AG09309 (cell line): Measurements from ENCODE around the gene IFITM10.
A peak's percentile ranks its signal among the peaks of the same experiment; 100 is the strongest.

Source experiments
- DNase-seq: peaks from one replicate; pipeline ENCODE4 v3.0.0-alpha.2; 2010; ENCODE audit warnings: low read depth
- H3K4me3 ChIP-seq: 2 replicates; pipeline ENCODE4 v1.5.1; 2011; ENCODE audit warnings: mild to moderate bottlenecking, low read depth, low read length, moderate library complexity; ENCODE audit not compliant: control insufficient read depth
- CTCF ChIP-seq: IDR thresholded peaks from 2 replicates; pipeline ENCODE4 v1.5.1; 2011; ENCODE audit warnings: mild to moderate bottlenecking, low read depth, low read length, inconsistent platforms; ENCODE audit not compliant: insufficient read depth, control insufficient read depth; ENCODE audit errors: missing control alignments

Gene IFITM10

DNA sequence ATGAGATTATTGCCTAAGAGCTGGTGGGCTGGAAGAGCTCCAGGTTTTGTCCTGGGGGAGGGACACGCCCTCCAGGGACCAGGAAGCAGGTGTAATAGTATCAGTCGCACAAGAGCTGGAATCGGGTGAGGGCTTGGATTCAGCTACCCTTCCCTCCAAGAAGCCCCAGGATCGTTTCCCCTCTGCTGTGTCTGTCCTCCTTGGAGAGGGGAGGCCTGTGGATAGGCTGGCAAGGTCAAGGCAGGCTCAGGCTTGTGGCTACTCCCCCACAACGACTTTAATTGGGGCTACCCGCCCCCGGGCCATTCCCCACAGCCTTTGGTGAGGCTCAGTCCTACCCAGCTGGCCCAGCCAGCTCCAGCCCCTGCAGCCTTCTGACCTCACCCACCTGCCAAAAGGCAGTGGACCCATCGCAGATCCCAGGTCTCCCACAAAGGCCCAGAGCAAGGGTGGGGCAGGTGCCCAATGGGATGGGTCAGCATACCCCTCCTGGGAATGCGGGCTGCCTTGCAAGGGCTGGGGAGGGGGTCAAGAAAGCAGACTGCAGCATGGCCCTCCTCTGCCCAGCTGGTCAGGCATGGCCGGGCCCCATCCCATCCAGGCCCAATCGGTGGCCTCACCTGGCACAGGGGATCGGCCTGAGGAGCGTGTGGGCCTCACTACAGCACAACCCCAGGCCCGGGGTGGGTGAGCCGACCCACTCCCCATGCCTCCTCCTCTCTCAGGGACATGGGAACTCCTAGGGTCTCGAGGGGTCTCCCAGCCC, 12.3 kb upstream of the IFITM10 start:
- no peak for DNase-seq

DNA sequence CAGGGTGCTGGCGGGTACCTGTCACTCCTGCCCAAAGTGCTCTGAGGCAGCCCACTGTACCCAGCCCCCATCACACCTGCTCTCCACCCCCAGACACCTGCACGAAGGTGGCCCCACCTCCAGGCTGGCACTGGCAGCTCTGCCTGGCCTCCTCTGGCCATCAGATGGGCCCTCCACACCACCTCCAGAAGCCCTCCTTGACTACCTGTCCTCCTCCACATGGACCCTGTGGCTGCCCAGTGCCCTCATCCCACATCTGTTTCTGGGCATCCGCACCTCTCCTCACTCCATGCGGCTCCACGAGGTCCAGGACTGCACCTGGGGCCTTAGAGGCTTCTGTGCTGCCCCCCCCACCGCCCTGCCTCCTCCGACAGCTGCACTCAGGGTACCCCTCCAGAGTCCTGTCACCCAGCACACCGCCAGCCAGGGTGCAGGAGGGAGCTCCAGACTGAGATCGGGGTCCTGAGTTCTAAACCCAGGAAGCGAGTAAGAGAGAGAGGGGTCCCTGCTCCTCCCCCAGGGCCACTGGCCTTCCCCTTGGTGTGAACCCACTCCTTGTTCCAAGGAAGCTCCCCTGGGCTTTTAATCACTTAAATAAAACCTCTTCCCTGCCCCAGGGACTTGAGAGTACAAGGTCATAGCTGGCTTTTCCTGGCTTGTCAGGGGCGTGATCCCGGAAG, 11.6 kb upstream of the IFITM10 start:
- H3K4me3 ChIP-seq, result no peak overlapping the region
- TF ChIP-seq CTCF, result no peak
- no peak for DNase-seq

More for the DNA sequence above, 12.3 kb upstream of the IFITM10 start:
- TF ChIP-seq CTCF, result no peak
- peak overlapping the region; percentile 86 for H3K4me3 ChIP-seq

GRCh38 chr11:1761110-1761856, 10.9 kb upstream of the IFITM10 start:
- no peak for TF ChIP-seq CTCF
- DNase-seq, result no peak
- no peak overlapping the region for H3K4me3 ChIP-seq

DNA sequence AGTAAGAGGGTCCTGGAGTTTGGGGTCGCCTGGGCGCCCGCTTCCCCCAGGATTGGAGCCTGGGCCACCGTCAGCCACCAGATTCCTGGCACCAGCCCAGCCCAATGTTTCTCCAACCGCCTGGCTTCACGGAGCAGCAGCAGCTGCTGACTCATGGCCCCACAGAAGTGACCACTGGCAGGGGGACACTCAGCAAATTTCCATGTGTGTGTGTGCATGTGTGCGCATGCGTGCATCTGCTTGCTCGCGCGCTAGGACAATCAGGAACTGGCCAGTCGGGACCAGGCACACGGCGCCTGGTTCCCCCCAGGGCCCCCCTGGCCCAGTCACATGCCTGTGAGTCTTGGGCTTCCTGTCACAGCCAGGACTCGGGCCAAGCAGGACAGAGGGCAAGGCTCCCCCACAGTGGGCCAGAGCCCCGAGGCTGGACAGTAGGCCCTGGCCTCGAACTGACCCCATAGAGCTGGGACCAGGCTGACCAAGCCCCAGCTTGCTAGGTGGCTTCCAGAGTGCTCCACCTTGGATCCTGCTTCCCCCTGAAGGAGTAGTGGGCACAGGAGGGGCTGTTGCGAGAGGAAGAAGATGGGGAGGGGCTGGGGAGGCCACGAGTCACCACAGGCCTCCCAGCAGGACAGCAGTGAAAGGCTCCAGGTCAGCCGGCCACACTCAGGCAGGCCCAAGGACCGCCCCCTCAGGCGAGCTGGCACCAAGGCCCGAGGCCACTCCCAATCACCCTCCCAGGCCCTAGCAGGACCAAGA, 10.1 kb upstream of the IFITM10 start:
- no peak for TF ChIP-seq CTCF
- DNase-seq, result no peak
- no peak overlapping the region for H3K4me3 ChIP-seq

- DNase-seq, result no peak
- no peak for TF ChIP-seq CTCF
Measured at GRCh38 chr11:1759851-1760220, 9.4 kb upstream of the IFITM10 start.

More at GRCh38 chr11:1759851-1760220, 9.4 kb upstream of the IFITM10 start:
- no peak overlapping the region for H3K4me3 ChIP-seq
